GM18951 (cell line): Measurements from ENCODE around the gene JAML.

ENCODE experiments used
- POLR2A ChIP-seq: IDR thresholded peaks from 4 replicates; pipeline ENCODE4 v1.6.1; 2011; ENCODE audit warnings: mild to moderate bottlenecking; ENCODE audit not compliant: insufficient read length, insufficient read depth; ENCODE audit errors: extremely low read depth
- in situ Hi-C: fragments of 300-500 bp; cut with MboI; formaldehyde crosslinking; loops from one replicate; pipeline ENCODE4 v1.12.0; 2022; ENCODE audit warnings: low sequenced_read_pairs, mixed read lengths, inconsistent platforms; ENCODE audit not compliant: unreplicated experiment

Gene JAML

DNA sequence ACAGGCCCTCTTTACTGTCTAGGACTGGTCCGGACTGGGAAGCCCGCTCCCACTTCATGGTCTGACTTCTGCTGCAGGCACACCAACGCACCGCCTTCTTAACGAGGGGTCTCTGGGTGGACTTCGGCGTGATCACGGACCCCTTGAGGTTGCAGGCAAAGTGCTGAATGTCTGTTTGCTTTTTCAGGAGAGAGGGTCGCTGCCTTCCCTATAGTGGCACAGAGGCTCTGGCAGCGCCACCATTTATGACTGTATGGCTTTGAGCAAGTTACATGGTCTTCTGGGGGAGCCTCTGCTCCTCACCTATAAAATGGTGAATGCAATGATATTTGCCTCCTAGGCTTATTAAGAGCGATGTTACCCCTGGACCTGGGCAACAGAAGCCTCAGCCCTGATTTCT lies 70.8 kb downstream of the JAML start:
- no peak for TF ChIP-seq POLR2A
- in situ Hi-C loops = no loop called here

DNA sequence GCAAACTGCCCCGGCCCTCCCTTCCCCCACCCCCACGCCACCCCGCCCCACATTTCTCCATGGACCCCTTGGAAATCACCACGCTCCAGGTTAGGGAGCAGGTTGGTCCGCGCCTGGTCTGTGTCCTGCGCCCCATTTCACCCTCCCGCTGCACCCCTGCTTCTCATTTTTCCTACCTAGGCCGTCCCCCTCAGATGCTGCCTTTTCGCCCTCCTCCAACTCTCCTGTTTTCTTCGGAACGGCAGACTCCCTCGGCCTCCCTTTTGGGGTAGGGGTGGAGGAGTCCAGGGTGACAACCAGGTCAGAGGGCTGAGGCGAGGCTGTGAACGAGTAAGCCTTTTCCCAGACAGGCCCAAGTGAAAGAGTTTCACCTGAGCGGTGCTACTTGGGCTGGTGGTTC lies 71.3 kb downstream of the JAML start:
- TF ChIP-seq POLR2A = no peak
- in situ Hi-C loops = no loop called here

DNA sequence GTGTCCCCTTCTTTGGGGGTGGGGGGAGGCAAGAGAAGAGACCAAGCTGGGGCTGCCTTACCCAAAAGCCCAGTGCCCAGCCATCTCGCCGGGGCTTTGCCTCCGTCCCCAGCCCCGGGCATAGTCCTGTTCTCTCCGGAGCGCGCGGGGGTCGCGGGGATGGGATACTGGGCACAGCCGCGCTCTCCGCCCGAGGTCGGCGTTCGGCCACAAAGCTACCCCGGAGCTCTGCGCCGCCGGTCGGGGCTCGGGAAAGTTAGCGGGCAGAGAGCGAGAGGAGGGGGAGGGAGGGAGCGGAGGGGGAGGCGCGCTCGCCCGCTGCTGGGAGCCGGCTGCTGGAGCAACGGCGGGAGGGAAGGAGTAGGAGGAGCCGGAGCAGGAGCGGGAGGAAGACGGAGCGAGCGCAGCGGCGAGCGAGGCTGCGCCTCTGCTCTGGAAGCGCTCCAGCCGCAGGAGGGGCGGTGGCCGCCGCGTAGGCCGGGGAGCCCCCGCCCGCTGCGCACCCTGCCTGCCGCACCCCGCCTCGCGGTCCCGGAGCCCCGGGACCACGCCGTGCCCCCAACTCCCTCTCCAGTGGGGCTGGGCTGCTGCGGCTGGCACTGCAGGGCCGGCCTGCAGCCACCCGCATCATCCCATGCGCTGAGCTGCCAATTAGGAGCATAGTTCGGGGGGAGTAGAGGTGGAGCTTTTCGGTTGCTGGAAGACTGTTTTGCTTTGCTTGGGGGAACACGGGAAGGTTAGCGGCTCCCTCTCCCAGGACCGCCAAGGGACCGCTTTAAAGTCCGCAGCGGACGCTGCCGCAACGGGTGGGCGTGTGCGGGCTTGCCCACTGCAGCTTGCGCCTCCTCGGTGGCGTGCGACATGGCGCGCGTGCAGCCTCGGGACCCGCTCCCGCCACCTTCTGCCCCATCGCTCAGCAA lies 72.0 kb downstream of the JAML start, which contains the start of gene SCN4B:
Gene SCN4B (minus strand): TSS at position 272 of the 920 bp plus-strand sequence. CDS start 150 bp downstream, at position 122.
- in situ Hi-C loops = no loop called here
- no peak for TF ChIP-seq POLR2A

DNA sequence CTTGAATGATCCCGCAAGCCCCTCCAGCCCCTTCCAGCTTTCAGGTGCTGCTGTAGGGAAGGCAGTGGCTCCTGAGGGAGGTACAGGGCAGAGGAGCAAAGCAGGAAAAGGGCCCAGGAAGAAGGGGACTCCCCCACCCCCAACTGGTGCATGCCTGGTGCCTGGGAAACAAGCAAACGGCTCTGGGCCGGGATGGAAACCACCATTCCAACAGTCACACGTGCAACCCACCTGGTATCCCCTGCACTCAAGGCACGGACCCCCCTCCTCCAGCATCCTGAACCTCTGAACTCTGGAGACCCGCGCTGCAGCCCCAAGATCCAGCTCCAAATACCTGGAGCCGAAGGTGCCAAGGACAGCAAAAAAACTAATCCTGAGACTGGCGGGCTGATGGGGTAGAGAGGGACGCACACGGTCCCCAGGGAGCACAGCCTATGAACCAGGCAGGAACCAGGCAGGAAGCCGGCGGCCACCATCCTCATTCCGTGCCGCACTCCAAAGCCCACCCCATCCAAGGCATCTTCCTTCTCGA lies 72.7 kb downstream of the JAML start:
- in situ Hi-C loops = no loop called here
- TF ChIP-seq POLR2A = no peak

- TF ChIP-seq POLR2A = no peak
- in situ Hi-C loops = no loop called here
These were observed 73.4 kb downstream of the JAML start for GRCh38 chr11:118151431-118151830.

DNA sequence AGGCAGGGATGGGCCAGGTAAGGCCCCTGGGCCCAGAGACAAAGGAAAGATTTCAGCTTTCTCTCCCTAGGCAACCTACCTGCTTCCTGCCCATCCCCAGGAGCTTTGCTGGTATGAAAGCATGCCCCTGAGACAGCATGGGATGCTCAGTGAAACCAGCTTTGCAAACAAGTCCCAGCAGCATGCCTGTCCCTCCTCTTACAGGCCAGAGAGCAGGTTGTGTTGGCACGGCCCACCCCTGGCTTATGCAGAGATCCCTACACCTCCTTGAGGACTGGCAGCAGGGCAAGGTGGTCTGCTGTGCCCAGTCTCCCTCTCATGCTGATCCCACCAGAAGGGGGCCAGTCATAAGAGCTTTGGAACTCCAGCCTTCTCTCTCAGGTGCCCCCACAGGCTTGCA lies 75.3 kb downstream of the JAML start:
- no peak for TF ChIP-seq POLR2A
- in situ Hi-C loops = no loop called here

- in situ Hi-C loops = no loop called here
- TF ChIP-seq POLR2A = no peak
These were observed 76.0 kb downstream of the JAML start for GRCh38 chr11:118148856-118149255.

GRCh38 chr11:118148240-118148639 lies 76.6 kb downstream of the JAML start:
- TF ChIP-seq POLR2A = no peak

GRCh38 chr11:118147502-118147901 lies 77.3 kb downstream of the JAML start:
- in situ Hi-C loops = no loop called here
- TF ChIP-seq POLR2A = no peak

More at GRCh38 chr11:118148240-118148639, 76.6 kb downstream of the JAML start:
- in situ Hi-C loops = no loop called here

DNA sequence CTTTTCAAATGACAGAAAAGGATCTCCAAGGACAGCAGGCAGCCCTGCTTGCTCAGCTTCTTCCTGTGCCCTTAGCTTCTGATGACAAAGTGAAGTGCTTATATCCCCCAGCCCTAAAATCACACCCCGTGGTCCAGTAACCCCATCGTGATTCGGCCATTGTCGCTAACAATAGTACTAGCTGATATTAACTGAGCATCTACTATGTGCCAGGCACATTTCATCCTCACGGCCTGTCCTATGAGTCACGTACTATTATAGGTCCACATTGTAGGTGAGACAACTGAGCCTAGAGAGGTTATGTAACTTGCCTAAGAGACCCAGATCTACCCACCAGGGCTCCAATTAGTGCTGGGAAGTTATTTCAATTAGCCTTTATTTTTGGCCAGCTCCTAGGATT lies 78.3 kb downstream of the JAML start:
- TF ChIP-seq POLR2A = no peak
- in situ Hi-C loops = no loop called here

DNA sequence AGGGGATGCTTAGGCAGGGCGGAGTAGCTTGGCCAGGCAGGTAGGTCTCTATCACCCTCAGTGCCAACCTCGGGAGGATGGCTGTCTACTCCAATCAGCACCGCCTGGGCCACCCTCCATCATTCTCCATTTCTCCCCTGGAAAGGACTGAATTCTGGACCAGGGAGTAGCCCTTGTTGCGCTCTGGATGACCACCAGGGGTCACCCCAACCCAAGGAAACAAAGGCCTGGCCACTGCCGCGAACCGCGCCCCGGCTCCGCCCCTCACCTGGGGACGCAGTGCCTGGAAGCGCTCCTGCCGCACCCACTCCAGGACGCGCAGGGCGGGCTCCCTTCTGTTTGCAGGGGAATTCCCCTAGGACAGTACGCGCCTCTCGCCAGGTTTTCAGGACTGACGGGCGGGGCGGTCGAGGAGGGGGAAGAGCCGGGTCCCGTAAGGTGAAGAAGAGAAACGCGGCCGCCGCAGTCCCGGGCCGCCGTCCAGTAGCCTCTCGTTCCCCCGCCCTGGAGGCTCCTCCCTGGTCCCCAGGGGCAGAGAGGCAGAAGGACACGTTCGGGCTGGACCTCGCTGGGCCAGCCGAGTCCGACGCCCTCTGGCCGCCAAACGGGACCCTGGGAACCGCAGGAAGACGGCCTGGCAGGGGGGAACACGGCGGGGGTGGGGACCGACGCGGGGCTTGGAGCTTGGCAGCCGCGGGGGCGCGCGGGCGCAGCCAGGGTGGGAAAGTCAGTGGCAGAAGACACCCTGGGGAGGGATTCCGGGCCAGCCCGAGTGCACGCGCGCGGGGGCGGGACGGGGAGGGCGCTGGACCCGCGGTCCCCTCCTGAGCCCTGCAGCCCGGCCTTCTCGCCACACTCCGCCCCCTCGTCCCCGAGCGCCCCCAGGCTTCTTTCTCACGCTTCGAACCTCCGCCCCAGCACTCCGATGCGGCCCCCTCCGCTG lies 79.3 kb downstream of the JAML start:
- no peak for TF ChIP-seq POLR2A
- in situ Hi-C loops = no loop called here

DNA sequence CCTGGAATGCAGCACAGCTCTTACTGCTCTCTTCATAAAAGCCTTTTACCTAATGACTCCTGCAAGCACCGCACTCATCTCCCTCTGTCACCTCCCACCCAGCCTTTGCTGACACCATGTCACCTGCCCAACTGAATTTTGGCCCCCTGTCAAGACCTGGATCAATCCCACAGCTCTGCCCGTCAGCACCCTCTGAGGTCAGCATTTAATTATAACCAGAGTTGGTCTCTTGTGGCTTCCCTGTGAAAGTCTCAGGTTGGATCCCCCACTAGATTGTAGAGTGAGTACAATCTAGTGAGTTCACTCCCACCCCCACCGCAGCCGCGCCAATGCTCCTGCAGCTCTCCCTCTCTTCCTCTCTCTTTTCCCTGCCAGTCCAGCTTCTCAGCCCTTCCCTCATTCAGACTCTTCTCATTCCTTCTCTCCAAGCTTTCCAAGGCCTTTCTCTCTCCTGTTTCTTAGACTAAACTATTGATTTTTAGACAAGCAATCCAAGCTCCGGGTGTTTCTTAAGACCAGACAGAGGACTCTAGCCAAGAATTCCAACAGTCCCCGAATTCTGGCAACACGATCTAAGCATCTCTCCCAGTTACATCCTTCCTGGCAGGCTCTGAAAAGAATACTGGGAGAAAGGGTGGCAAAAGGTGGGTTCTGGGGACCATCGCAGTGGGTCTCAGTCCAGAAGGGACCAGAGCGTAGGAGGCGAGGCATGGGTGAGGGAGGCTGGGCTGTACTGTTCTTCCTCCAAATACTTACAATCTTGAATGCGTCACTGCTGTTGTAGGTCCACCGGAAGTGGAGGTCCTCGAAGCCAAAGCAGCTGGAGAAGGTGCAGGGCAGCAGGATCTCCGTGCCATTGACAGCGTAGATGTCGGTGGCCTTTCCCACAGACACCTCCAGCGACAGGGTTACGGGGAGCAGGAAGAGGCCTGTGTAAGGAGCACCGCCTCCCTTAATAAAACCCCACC lies 80.2 kb downstream of the JAML start:
- in situ Hi-C loops = no loop called here
- no peak for TF ChIP-seq POLR2A
